ENCODE measurements around the gene METTL22.

The METTL22 gene

GRCh38 chr16:8583732-8584131 lies 37.8 kb upstream of the METTL22 start:
- no peaks in the 10 kb centered on the region for H3K9me3 ChIP-seq (ENCODE audit: low read length)
- H3K27me3 ChIP-seq (ENCODE audit: control insufficient read depth in 1 of 2, insufficient read depth in 2 of 2, low read length in 2 of 2) = peaks cover 0 to 4% of the 10 kb centered on the region in 2 donors
- H3K27ac ChIP-seq (ENCODE audit: low read depth, low read length) = no peak overlapping the region
- no peaks in the 10 kb centered on the region for H3K36me3 ChIP-seq (ENCODE audit: insufficient read depth, low read length)
- no peak overlapping the region for H3K4me3 ChIP-seq (ENCODE audit: low read depth in 1 of 2, low read length in 2 of 2)
- no peak overlapping the region for H3K9ac ChIP-seq (ENCODE audit: low read length)
- no peaks in the 10 kb centered on the region for H3K4me1 ChIP-seq (ENCODE audit: insufficient read depth, low read length)

GRCh38 chr16:8585041-8585440 lies 36.5 kb upstream of the METTL22 start:
- Histone ChIP-seq H3K4me3 (ENCODE audit: low read depth in 1 of 2, low read length in 2 of 2) (no peak overlapping the region), H3K9me3 (ENCODE audit: low read length) (no peaks in the 10 kb centered on the region), H3K27me3 (ENCODE audit: control insufficient read depth in 1 of 2, insufficient read depth in 2 of 2, low read length in 2 of 2) (peaks cover 0 to 18% of the 10 kb centered on the region in 2 donors), H3K27ac (ENCODE audit: low read depth, low read length) (no peak overlapping the region), H3K36me3 (ENCODE audit: insufficient read depth, low read length) (no peaks in the 10 kb centered on the region), H3K9ac (ENCODE audit: low read length) (no peak overlapping the region), H3K4me1 (ENCODE audit: insufficient read depth, low read length) (no peaks in the 10 kb centered on the region)

GRCh38 chr16:8585857-8586256 lies 35.6 kb upstream of the METTL22 start:
- Histone ChIP-seq H3K9ac (ENCODE audit: low read length) (no peak overlapping the region), H3K27me3 (ENCODE audit: control insufficient read depth in 1 of 2, insufficient read depth in 2 of 2, low read length in 2 of 2) (peaks cover 4 to 26% of the 10 kb centered on the region in 2 donors), H3K27ac (ENCODE audit: low read depth, low read length) (no peak overlapping the region), H3K36me3 (ENCODE audit: insufficient read depth, low read length) (no peaks in the 10 kb centered on the region), H3K9me3 (ENCODE audit: low read length) (no peaks in the 10 kb centered on the region), H3K4me3 (ENCODE audit: low read depth in 1 of 2, low read length in 2 of 2) (no peak overlapping the region), H3K4me1 (ENCODE audit: insufficient read depth, low read length) (no peaks in the 10 kb centered on the region)

GRCh38 chr16:8587065-8587464 lies 34.4 kb upstream of the METTL22 start:
- H3K36me3 ChIP-seq (ENCODE audit: insufficient read depth, low read length) = no peaks in the 10 kb centered on the region
- H3K4me1 ChIP-seq (ENCODE audit: insufficient read depth, low read length) = no peaks in the 10 kb centered on the region
- no peak overlapping the region for H3K27ac ChIP-seq (ENCODE audit: low read depth, low read length)
- H3K9me3 ChIP-seq (ENCODE audit: low read length) = no peaks in the 10 kb centered on the region
- H3K4me3 ChIP-seq (ENCODE audit: low read depth in 1 of 2, low read length in 2 of 2) = no peak overlapping the region
- H3K9ac ChIP-seq (ENCODE audit: low read length) = no peak overlapping the region
- H3K27me3 ChIP-seq (ENCODE audit: control insufficient read depth in 1 of 2, insufficient read depth in 2 of 2, low read length in 2 of 2) = peaks cover 12 to 30% of the 10 kb centered on the region in 2 donors

DNA sequence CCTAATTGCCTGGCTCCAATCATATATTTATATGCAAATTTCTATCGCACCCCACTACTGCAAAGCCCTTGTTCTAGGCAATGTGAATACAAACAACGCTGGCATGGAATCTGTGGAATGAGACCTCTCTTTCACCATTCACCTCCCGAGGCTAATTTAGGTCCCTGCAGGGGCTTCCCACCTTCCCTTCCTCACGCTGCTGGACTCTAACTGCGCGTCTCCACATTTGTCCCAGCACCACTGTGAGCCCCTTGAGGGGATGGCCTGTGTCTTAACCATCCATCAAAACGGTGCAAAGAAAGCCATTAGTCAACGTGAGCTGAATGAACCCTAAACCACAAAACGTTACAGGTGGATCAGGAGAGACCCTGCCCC lies 32.8 kb upstream of the METTL22 start:
- Histone ChIP-seq H3K36me3 (ENCODE audit: insufficient read depth, low read length) (no peaks in the 10 kb centered on the region), H3K9me3 (ENCODE audit: low read length) (no peaks in the 10 kb centered on the region), H3K4me3 (ENCODE audit: low read depth in 1 of 2, low read length in 2 of 2) (no peak overlapping the region), H3K9ac (ENCODE audit: low read length) (no peak overlapping the region), H3K27ac (ENCODE audit: low read depth, low read length) (no peak overlapping the region), H3K4me1 (ENCODE audit: insufficient read depth, low read length) (no peaks in the 10 kb centered on the region), H3K27me3 (ENCODE audit: control insufficient read depth in 1 of 2, insufficient read depth in 2 of 2, low read length in 2 of 2) (peaks cover 13 to 30% of the 10 kb centered on the region in 2 donors)

DNA sequence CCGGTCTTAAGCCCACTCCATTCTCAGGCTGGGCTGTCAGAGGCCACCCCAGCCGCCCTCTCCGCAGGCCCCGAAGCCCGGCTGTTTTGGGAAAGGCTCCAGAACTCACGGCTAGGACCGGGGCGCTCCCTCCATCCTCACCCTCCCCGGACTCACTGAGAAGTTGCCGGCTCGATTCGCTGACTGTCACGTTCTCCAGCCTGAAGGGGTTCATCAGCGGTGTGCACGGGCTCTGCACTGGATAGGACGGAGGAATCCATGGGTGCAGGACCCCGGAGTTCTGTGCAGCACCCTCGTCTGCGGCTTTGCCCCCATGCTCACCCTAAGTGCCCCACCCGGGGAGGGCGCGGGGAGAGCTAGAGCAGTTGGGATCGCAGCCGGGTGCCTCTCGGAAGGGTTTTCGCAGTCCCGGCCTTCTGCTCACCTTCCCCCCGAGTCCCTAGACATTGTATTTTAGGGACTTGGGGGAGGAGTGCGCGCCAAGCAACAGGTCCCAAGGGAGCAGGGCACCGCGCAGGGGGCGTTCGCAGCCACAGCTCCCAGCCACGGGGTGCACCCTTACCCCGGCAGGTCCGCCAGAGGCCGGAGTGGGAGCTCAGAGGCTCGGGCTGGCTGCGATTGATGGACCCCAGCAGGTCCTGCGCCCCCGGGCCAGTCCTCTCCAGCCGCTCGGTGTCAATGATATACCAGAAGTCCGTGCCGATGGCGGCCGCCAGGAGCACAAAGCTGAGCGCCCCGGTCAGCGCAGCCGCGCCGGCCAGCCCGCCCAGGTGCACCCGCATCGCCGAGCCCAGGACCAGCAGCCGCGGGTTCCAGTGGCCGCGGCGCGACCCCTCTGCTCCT lies 32.2 kb upstream of the METTL22 start:
- Histone ChIP-seq H3K9me3 (ENCODE audit: low read length) (no peaks in the 10 kb centered on the region), H3K27me3 (ENCODE audit: control insufficient read depth in 1 of 2, insufficient read depth in 2 of 2, low read length in 2 of 2) (peaks cover 13 to 30% of the 10 kb centered on the region in 2 donors), H3K36me3 (ENCODE audit: insufficient read depth, low read length) (no peaks in the 10 kb centered on the region), H3K9ac (ENCODE audit: low read length) (no peak overlapping the region), H3K4me3 (ENCODE audit: low read depth in 1 of 2, low read length in 2 of 2) (no peak overlapping the region), H3K4me1 (ENCODE audit: insufficient read depth, low read length) (no peaks in the 10 kb centered on the region), H3K27ac (ENCODE audit: low read depth, low read length) (no peak overlapping the region)

DNA sequence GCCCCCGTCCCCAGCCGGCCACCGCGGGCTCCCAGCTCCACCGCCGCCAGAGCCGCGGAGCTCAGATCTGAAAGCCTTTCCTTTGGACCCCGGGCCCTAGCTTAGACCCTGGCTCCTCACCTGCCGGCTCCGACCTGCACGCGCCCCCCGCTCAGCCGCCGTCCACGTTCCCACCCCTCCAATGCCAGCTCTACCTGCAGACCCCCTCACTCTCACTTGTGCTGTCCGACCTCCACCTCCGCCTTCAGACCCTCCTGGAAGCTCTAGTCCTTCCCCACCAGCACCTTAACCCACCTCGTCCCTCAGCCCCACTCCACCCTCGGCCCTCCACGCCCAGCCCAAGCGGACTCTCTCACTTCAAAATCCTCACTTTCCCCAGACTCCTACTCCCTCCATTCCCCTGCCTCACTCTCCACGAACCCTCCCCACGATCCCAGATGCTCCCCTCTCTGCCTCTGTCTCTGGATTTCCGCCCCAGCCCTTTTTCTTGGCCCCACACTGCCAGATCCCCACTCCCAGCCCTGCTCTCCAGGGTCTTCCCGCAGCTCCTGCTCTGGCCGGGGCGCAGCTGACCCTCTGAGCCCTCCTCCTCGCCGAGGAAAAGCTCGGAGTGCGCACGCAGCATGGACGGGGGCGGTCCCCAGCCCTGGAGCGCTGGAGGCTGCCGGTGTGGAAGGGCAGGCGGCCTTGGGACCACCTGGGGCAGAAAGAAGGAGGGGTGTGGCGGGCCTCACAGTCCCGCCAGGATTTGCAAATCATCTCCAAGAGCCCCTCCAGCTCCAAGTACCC lies 31.4 kb upstream of the METTL22 start, which contains the start of gene TMEM114:
Gene TMEM114, minus strand, starts transcription at position 612 of the 789 bp plus-strand sequence. CDS start 673 bp downstream, outside the sequence.
- H3K4me3 ChIP-seq (ENCODE audit: low read depth in 1 of 2, low read length in 2 of 2) = no peak within 1 kb of the TSS
- H3K27me3 ChIP-seq (ENCODE audit: control insufficient read depth in 1 of 2, insufficient read depth in 2 of 2, low read length in 2 of 2) = peaks cover 13 to 30% of the 10 kb centered on the region in 2 donors

DNA sequence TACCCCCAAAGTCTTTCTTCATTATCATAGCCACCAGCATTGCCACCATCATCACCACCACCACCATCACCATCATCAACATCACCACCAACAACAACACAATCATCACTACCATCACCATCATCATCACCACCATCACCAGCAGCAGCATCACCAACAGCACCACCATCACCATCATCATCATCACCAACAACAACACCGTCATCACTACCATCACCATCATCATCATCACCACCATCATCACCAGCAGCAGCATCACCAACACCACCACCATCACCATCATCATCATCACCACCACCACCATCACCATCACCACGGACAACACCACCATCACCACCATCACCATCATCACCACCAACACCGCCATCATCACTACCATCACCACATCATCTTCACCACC lies 30.7 kb upstream of the METTL22 start:
- H3K4me3 ChIP-seq (ENCODE audit: low read depth in 1 of 2, low read length in 2 of 2) = no peak overlapping the region
- no peak overlapping the region for H3K9ac ChIP-seq (ENCODE audit: low read length)

More for the DNA sequence above, 31.4 kb upstream of the METTL22 start, which contains the start of gene TMEM114:
- no peak within 1 kb of the TSS for H3K27ac ChIP-seq (ENCODE audit: low read depth, low read length)
- no peaks in the 10 kb centered on the region for H3K36me3 ChIP-seq (ENCODE audit: insufficient read depth, low read length)
- H3K9ac ChIP-seq (ENCODE audit: low read length) = no peak within 1 kb of the TSS
- H3K9me3 ChIP-seq (ENCODE audit: low read length) = no peaks in the 10 kb centered on the region
- H3K4me1 ChIP-seq (ENCODE audit: insufficient read depth, low read length) = no peaks in the 10 kb centered on the region

DNA sequence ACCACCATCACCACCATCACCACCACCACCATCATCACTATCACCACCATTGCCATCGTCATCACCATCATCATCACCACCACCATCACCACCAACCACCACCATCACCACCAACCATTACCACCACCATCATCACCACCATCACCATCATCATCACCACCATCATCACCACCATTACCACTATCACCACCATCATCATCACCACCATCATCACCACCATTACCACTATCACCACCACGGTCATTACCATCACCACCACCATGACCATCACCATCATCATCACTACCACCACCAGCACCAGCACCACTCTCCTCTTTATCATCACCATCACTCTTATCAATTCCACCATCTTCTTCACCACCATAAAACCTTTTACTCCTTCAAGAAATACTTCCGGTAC lies 30.0 kb upstream of the METTL22 start:
- Histone ChIP-seq H3K9ac (ENCODE audit: low read length) (no peak overlapping the region), H3K27ac (ENCODE audit: low read depth, low read length) (no peak overlapping the region), H3K4me3 (ENCODE audit: low read depth in 1 of 2, low read length in 2 of 2) (no peak overlapping the region), H3K9me3 (ENCODE audit: low read length) (no peaks in the 10 kb centered on the region), H3K27me3 (ENCODE audit: control insufficient read depth in 1 of 2, insufficient read depth in 2 of 2, low read length in 2 of 2) (peaks cover 13 to 30% of the 10 kb centered on the region in 2 donors), H3K4me1 (ENCODE audit: insufficient read depth, low read length) (no peaks in the 10 kb centered on the region), H3K36me3 (ENCODE audit: insufficient read depth, low read length) (no peaks in the 10 kb centered on the region)

More for the DNA sequence above, 30.7 kb upstream of the METTL22 start:
- Histone ChIP-seq H3K27me3 (ENCODE audit: control insufficient read depth in 1 of 2, insufficient read depth in 2 of 2, low read length in 2 of 2) (peaks cover 13 to 30% of the 10 kb centered on the region in 2 donors), H3K36me3 (ENCODE audit: insufficient read depth, low read length) (no peaks in the 10 kb centered on the region), H3K4me1 (ENCODE audit: insufficient read depth, low read length) (no peaks in the 10 kb centered on the region), H3K9me3 (ENCODE audit: low read length) (no peaks in the 10 kb centered on the region), H3K27ac (ENCODE audit: low read depth, low read length) (no peak overlapping the region)

GRCh38 chr16:8594149-8594666 lies 27.3 kb upstream of the METTL22 start:
- Histone ChIP-seq H3K27ac (ENCODE audit: low read depth, low read length) (no peak overlapping the region), H3K4me3 (ENCODE audit: low read depth in 1 of 2, low read length in 2 of 2) (no peak overlapping the region), H3K9me3 (ENCODE audit: low read length) (no peaks in the 10 kb centered on the region), H3K9ac (ENCODE audit: low read length) (no peak overlapping the region), H3K36me3 (ENCODE audit: insufficient read depth, low read length) (no peaks in the 10 kb centered on the region), H3K4me1 (ENCODE audit: insufficient read depth, low read length) (no peaks in the 10 kb centered on the region), H3K27me3 (ENCODE audit: control insufficient read depth in 1 of 2, insufficient read depth in 2 of 2, low read length in 2 of 2) (peaks cover 13 to 20% of the 10 kb centered on the region in 2 donors)

DNA sequence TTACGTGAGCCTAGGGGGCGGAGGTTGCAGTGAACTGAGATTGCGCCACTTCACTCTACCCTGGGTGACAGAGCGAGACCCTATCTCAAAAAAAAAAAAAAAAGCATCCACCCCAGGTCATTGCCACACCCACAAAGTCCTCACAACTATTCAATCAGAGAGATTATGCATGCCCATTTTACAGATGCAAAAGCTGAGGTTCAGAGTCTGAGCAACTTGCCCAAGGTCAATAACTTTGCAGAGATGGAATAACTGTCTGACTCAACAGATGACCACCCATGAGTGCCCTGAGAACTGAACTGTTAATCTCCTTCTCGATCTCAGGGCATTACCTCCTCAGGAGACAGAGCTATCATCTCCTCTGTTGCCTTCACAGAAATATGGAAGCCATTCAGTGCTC lies 25.7 kb upstream of the METTL22 start:
- no peaks in the 10 kb centered on the region for H3K36me3 ChIP-seq (ENCODE audit: insufficient read depth, low read length)
- H3K27me3 ChIP-seq (ENCODE audit: control insufficient read depth in 1 of 2, insufficient read depth in 2 of 2, low read length in 2 of 2) = peaks cover 5 to 10% of the 10 kb centered on the region in 2 donors
- no peak overlapping the region for H3K27ac ChIP-seq (ENCODE audit: low read depth, low read length)
- H3K4me1 ChIP-seq (ENCODE audit: insufficient read depth, low read length) = no peaks in the 10 kb centered on the region
- H3K9ac ChIP-seq (ENCODE audit: low read length) = no peak overlapping the region
- H3K4me3 ChIP-seq (ENCODE audit: low read depth in 1 of 2, low read length in 2 of 2) = no peak overlapping the region
- H3K9me3 ChIP-seq (ENCODE audit: low read length) = no peaks in the 10 kb centered on the region

All from muscle layer of colon (tissue), 2 donors.